Measurements from ENCODE around the gene TRIO. TPM values are rescaled to one million over a fixed set of nuclear protein-coding genes. Genes with fewer than 3 reads are reported as not detected.

TRIO gene
- polyA plus RNA-seq, 3 donors, result 10.3 to 63.1 (median 34.5) TPM

DNA sequence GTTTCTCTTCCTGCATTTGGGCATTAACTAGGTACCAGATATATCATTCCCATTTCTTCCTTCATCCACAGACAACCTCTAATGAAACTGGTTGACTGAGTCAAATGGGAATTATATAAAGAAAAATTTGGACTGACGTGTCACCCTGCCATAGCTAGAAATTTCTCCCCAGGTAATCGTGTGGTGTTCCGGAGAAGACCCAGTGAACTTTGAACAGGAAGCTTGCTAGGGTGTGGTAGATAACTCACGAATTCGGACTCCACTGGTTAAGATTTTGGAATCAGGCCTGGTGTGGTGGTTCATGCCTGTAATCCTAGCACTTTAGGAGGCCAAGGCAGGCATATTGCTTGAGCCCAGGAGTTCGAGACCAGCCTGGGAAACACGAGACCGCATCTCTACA is 324.1 kb downstream of the TRIO start:
- no peak overlapping the region for H3K27ac ChIP-seq (ENCODE audit: low read depth, low read length)
- 81 to 90% (median 87%) methylated on average over 8 of the region's 8 CpGs for WGBS, 3 donors

- H3K27ac ChIP-seq (ENCODE audit: low read depth, low read length), result no peak overlapping the region
- 74 to 93% (median 83%) methylated on average over 5 of the region's 5 CpGs for WGBS, 3 donors
These were observed 324.7 kb downstream of the TRIO start for GRCh38 chr5:14467886-14468285.

GRCh38 chr5:14469551-14470377 is 326.6 kb downstream of the TRIO start:
- no peak overlapping the region for H3K27ac ChIP-seq (ENCODE audit: low read depth, low read length)
- 85 to 89% (median 85%) methylated on average over 10 of the region's 10 CpGs for WGBS, 3 donors

DNA sequence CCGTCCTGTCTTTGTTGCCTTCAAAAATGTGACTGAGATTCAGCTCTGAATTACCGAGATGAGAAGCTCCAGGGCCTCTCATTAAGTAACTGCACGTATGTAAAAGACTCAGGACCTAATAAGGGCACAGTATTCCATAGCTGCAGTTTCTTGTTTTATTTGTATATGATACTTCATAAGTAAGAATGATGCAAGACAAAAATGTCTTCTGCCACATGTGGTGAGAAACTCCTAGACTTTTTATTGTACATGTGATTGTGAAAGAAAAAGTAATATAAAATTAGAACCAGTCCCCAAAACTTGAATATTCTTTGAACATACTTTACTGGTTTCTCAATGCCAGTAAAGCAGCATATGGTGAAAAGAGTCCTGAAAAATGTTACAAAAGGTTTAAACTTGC is 328.4 kb downstream of the TRIO start:
- 87 to 94% (median 92%) methylated on average over 3 of the region's 3 CpGs for whole genome bisulfite sequencing, 3 donors
- no peak overlapping the region for H3K27ac ChIP-seq (ENCODE audit: low read depth, low read length)

DNA sequence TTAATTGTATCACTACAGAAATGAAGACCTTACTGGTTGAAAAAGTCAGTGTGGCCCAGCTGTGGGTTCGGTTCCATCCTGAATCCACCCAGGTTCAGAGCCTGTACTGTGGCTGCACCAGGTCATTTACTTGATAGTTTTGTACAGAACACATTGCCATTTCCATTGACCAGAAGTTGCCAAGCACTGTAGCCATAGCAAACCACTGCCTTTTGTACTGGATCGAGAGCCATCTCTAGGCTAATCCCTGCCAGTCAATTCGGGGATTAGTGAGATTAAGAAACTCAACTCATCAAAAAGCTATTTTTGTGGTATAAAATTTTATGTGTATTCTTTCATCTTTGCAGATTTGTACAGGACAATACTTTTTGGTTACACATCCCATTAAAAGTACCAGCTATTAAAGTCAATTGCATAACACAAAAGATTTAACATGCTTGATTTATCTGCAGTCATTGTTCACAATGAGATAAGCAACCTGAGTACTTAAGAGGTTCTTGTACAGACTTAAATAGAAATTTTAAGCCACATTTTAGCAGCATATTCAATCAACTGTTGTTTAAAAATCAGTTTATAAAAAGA is 329.9 kb downstream of the TRIO start:
- WGBS, 3 donors, result 86 to 93% (median 87%) methylated on average over 3 of the region's 3 CpGs
- no peak overlapping the region for H3K27ac ChIP-seq (ENCODE audit: low read depth, low read length)

DNA sequence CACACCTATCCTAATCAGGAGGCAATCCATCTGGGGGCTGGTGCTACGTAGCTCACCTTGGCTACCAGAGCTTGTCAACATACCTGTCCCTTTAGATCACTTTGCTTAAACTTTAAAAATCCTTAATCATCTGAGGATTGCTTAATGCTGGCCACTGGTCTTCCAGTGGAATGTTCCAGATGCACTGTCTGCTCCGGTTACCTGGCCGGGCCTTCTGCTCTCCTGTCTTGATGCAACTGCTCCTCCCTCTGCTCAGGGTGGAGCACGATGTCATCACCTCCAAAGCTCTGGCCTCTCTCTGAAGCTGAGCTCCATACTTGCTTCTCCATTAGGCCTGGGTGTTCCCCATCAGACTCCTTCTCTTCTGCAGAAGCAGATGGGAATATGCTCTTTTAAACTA is 331.9 kb downstream of the TRIO start:
- WGBS, 3 donors, result 92 to 94% (median 93%) methylated on average over 4 of the region's 4 CpGs
- H3K27ac ChIP-seq (ENCODE audit: low read depth, low read length), result no peak overlapping the region

- H3K27ac ChIP-seq (ENCODE audit: low read depth, low read length), result no peak overlapping the region
- 88 to 96% (median 91%) methylated on average over 4 of the region's 4 CpGs for whole genome bisulfite sequencing, 3 donors
These were observed 333.8 kb downstream of the TRIO start for GRCh38 chr5:14476786-14477435.

GRCh38 chr5:14479143-14479696 is 336.1 kb downstream of the TRIO start:
- WGBS, 3 donors, result 83 to 94% (median 92%) methylated on average over 3 of the region's 3 CpGs
- H3K27ac ChIP-seq (ENCODE audit: low read depth, low read length), result no peak overlapping the region

DNA sequence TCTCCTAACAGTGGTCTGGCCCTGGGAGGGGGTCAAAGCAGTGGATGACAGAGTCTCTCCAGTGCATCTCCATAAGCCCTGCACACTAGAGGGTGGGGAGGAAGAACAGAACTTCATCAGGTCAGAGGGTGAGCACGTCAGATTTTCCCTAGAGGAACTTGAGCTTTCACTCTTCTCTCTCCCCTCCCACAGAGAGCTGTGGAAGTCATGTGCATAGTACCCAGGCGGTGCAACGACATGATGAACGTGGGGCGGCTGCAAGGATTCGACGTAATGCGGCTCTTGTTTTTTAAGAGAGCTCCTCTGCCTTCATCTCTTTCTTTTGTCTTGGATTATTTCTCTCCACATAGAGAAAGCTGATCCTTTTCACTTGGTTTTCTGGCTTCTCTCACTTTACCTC is 338.2 kb downstream of the TRIO start:
- WGBS, 3 donors, result 85 to 90% (median 86%) methylated on average over 8 of the region's 8 CpGs
- H3K27ac ChIP-seq (ENCODE audit: low read depth, low read length), result no peak overlapping the region

- WGBS, 3 donors, result 83 to 88% (median 88%) methylated on average over 5 of the region's 5 CpGs
- no peak overlapping the region for H3K27ac ChIP-seq (ENCODE audit: low read depth, low read length)
These were observed 338.9 kb downstream of the TRIO start for GRCh38 chr5:14482085-14482484.

DNA sequence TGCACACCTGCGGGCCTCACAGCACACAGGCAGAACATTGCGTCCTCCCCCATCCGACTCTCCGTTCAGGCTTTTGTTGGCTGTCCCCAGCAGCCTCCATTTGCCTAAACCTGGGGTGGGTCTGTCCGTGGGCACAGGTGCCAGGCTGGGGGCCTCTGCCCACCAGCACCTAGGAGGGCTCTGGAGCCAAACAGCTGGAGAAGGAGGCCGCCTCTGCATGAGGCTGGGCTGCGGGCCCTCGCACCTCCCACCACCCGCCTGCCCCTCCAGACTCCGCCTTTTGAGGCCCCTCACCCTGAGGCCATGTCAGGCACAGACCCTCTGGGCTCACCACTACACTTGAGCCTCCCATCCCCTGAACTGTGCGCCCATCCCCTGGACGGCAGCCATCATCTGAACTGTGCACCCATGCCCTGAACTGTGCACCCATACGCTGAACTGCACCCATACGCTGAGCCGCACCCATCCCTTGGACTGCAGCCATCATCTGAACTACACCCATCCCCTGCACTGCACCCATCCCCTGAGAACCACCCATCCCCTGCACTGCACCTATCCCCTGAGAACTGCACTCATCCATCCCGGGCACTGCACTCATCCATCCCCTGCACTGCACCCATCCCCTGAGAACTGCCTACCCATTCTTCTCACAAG is 340.5 kb downstream of the TRIO start:
- no peak overlapping the region for H3K27ac ChIP-seq (ENCODE audit: low read depth, low read length)
- 91 to 95% (median 93%) methylated on average over 11 to 16 of the region's 16 CpGs for WGBS, 3 donors

DNA sequence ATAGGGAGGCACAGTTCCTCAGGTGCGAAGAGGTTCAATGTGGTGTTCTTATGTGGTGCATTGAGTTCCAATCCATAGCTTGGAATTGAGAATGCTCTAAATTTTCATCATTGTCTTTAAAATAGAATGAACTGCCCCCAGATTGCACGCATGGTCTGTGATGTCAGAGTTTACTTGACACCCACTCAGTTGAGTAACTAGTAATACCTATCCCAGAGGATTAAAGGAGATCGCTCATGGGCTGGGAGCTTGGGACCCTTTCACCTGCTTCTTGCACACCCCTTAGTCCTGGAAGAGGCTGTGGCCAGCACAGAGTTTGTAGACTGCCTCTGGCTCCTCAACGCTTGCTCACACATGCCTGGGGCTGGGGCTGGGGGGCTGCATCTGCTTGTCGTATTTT is 343.3 kb downstream of the TRIO start:
- no peak overlapping the region for H3K27ac ChIP-seq (ENCODE audit: low read depth, low read length)
- WGBS, 3 donors, result 87 to 94% (median 93%) methylated on average over 5 of the region's 5 CpGs

GRCh38 chr5:14486996-14487896 is 344.1 kb downstream of the TRIO start:
- H3K27ac ChIP-seq (ENCODE audit: low read depth, low read length), result no peak overlapping the region
- 90 to 93% (median 92%) methylated on average over 42 to 62 of the region's 62 CpGs for WGBS, 3 donors

DNA sequence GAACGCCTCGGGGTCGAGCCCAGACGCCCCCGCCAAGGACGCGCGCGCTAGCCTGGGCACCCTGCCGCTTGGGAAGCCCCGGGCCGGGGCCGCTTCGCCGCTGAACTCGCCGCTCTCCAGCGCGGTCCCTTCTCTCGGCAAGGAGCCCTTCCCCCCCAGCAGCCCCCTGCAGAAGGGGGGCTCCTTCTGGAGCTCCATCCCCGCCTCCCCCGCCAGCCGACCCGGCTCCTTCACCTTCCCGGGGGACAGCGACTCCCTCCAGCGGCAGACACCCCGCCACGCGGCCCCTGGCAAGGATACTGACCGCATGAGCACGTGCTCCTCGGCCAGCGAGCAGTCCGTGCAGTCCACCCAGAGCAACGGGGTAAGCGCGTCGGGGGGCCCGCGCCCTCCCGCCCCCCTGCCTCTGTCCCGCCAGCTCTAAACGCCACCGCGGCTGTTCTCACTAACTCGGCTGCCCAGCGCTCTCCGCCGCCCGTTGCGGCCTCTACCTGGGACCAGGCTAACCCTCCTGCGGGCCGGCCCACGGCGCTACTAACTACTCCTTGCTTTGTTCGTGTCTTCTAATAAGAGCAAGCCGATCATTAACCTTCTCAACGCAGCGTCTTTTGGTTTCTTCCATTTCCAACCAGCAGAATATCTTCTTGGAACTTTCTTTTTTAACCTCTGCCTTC is 344.9 kb downstream of the TRIO start:
- WGBS, 3 donors, result 84 to 93% (median 87%) methylated on average over 55 to 60 of the region's 60 CpGs
- no peak overlapping the region for H3K27ac ChIP-seq (ENCODE audit: low read depth, low read length)

DNA sequence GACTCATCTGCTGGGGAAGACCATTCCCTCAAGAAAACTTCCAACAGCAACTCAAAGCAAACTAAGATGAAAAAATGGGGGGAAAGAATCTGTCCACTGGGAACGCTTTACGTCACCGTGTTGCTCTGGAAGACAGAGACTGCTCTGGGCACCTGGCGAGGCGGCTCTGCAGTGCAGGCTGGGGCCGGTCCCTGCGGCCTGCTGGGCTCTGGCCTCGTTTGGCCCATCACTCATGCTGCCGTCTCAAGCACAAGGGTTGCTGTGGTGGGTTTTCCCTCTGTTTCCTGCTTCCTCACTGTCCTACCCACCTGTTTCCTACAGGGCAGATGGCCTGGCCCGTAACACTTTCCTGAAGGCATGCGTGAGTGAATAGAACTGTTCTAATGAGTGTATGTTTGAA is 345.6 kb downstream of the TRIO start:
- 69 to 88% (median 78%) methylated on average over 11 of the region's 11 CpGs for WGBS, 3 donors
- no peak overlapping the region for H3K27ac ChIP-seq (ENCODE audit: low read depth, low read length)

DNA sequence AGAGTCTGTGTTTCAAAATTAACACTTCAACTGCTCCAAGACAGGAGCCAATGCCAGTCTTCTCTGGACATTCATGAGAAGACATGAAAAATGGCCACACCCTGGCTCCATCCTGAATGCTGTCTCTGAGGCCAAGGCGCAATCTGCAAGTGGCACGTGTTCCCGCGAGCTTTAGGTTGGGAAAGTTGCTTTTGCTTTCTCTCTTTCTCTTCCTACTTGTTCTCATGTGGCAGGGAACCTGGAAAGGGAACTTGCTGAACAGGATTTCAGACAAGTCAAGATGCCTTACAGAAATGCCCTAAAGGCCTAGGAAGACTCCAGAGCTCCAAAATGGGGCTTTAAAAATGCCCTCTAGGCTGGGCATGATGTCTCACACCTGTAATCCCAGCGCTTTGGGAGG is 346.5 kb downstream of the TRIO start:
- WGBS, 3 donors, result 86 to 92% (median 87%) methylated on average over 5 of the region's 5 CpGs
- no peak overlapping the region for H3K27ac ChIP-seq (ENCODE audit: low read depth, low read length)

DNA sequence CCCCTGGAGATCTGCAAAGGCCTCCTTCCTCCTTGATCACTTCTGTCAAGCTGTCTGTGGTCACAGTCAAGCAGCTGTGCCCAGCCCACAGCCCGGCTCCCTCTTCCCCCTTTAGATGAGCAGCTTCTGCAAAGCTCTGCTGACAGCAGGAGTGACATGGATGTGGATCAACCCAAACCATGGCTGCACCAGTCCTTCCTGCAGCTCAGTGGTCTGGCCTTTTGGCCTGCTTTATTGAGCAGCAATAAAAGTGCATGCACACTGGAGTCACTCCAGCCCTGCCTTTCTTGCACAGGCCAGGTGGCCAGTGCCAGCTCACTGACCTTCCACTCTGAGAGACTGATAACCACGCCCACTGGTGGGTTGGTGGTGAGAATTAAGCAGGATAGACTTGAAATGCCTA is 347.2 kb downstream of the TRIO start:
- WGBS, 3 donors, result 71 to 78% (median 74%) methylated on average over 2 of the region's 2 CpGs
- no peak overlapping the region for H3K27ac ChIP-seq (ENCODE audit: low read depth, low read length)
